Measurements from ENCODE around the gene INPP5A.
"Not testable (repeated sequence)": the region's sequence is repeated elsewhere in the genome, so short reads cannot be mapped to it uniquely, and the experiment has no call there.

DNA sequence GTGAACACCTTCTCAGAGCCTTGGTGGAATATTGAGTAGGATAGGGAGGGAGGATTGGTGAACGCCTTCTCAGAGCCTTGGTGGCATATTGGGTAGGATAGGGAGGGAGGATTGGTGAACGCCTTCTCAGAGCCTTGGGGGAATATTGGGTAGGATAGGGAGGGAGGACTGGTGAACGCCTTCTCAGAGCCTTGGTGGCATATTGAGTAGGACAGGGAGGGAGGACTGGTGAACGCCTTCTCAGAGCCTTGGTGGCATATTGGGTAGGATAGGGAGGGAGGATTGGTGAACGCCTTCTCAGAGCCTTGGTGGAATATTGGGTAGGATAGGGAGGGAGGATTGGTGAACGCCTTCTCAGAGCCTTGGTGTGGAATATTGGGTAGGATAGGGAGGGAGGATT lies 15.0 kb downstream of the INPP5A start:
- TF ChIP-seq, protein P1, sequence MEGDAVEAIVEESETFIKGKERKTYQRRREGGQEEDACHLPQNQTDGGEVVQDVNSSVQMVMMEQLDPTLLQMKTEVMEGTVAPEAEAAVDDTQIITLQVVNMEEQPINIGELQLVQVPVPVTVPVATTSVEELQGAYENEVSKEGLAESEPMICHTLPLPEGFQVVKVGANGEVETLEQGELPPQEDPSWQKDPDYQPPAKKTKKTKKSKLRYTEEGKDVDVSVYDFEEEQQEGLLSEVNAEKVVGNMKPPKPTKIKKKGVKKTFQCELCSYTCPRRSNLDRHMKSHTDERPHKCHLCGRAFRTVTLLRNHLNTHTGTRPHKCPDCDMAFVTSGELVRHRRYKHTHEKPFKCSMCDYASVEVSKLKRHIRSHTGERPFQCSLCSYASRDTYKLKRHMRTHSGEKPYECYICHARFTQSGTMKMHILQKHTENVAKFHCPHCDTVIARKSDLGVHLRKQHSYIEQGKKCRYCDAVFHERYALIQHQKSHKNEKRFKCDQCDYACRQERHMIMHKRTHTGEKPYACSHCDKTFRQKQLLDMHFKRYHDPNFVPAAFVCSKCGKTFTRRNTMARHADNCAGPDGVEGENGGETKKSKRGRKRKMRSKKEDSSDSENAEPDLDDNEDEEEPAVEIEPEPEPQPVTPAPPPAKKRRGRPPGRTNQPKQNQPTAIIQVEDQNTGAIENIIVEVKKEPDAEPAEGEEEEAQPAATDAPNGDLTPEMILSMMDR (IDR thresholded peaks at IDR 0.05), result not testable (repeated sequence)
- TF ChIP-seq POLR2A (IDR thresholded peaks at IDR 0.05), result not testable (repeated sequence)

All from upper lobe of left lung (tissue), 4 donors.